NCI-H1417 treated with DMSO at 0.1 percent for 48 hours (cell line): ENCODE data around the gene COX4I1.

Source experiments
- DNase-seq: peaks from one replicate; lab custom pipeline; 2025; lab: John Stamatoyannopoulos, UW

Gene COX4I1

DNA sequence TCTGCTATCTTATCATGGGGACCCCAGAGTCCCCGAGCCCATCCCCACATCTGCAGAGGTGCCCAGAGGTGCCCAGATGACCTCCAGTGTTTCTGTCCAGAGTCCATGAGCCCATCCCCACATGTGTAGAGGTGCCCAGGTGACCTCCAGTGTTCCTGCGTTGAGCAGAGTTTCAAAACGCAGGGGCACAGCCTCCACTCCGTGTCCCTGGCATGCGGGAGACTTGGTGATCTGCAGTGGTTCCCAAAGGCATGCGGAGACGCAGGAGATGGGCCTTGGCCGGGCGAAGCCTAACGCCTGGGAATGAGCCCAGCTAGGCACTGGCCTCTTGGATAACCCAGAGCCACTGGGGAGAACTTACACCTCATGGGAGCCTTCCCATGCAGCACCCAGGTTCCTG is 41.3 kb downstream of the COX4I1 start:
- no peak for DNase-seq

DNA sequence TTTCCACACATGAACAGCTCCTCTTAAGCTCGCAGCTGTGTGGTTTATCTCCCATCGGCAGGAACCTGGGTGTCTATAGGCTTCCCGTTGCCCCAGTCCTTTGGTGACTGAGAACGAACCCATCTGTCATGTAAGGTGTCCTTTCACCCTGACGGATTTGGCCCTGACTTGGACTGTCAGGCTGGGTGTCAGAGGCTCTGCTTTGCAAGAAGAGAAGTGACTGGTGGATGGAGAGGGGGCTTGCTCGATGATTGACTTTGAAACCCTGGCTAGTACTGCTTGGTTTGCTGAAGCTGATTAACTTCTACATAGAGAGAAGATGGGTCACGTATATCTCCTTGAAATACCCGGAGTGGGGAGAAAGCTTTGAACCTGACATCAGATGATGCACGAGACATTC is 42.9 kb downstream of the COX4I1 start:
- no peak for DNase-seq

DNA sequence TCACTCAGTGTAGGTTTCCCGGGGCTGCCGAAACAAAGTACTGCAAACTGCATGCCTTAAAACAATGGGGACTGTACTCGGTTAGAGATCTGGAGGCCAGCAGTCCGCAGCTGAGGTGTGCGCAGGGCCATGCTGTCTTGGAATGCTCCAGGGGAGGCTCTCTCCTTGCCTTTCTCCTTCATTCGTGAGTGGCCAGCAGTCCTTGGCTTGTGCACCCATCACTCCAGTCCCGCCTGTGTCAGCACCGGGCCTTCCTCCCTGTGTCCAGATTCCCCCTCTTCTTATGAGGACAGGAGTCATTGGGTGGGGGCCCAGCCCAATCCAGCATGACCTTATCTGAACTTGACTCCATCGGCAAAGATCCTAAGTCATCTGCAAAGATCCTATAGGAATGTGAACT is 43.4 kb downstream of the COX4I1 start:
- no peak for DNase-seq

DNA sequence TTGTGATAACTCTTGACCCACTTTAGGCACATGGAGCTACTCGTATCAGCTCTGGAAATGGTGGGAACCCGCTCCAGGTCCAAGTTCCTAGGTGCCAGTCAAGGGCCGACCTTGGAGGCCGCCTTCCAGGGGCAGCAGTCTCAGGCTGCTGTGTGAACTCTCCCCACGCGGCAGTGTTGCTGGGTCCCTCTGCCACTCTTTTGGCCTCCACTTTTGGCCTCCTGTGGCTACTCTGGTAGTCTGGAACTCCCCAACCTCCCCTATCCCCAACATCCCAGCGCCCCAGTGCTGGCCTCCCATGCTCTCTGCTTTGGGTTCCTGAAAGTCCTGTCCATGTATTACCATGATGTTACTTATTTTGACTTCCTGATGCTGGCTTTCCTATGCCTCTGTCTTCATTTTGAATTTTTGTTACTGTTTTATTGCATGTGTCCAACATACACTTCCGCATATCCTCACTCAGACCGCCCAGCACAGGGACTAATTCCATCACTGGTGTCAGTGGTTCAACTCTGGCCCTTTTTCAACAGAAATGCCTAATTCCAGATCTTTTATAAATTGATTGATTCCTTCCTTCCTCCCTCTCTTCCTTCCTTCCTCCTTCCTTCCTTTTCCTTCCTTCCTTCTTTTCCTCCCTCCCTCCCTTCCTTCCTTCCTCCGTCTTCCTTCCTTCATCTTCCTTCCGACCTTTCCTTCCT is 44.1 kb downstream of the COX4I1 start:
- no peak for DNase-seq

DNA sequence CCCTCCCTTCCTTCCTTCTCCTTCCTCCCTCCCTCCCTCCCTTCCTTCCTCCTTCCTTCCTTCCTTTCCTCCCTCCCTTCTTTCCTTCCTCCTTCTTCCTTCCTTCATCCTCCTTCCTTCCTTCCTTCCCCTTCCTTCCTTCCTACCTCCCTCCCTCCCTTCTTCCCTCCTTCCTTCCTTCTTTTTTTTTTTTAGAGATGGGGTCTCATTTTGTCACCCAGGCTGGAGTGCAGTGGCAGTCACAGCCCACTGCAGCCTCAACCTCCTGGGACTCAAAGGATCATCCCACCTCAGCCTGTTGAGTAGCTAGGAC is 44.6 kb downstream of the COX4I1 start:
- DNase-seq = no peak

DNA sequence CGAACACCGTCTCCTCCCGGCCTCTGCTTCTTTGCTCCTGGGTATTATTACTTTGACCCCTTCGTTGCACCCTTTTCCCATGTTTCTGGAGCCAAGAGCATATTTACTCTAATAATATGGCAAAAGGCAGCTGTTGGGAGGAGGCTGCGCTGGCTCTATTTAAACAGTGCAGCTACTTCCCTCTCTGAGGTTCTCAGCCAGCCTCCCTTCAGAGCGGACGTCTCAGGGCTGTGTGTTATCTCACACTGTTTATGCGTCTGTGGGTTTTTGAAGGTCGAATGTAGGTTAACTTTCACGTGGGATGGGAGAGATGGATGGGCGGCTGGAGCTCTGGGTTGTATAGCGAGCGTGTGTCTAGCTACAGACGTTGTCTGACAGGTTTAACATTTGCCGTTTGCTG is 45.3 kb downstream of the COX4I1 start:
- DNase-seq = no peak

DNA sequence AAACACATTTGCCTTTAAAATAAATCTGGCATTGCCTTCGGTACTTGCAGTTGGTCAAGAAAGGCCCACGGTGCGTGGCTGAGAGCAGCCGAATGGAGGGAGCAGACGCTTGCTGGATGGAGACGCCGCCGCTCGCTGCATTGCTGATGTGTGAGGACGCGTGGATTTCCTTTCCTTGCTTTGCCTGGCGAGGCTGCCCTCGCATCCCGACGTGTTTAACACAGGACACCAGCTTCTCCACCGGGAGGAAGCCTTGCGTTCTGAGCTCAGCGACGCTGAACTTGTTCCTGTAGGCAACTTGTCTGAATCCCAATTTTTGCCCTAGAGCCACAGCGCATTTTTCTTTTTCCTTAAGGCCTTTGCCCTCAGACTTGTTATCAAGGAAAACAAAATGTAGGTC is 45.8 kb downstream of the COX4I1 start:
- no peak for DNase-seq

DNA sequence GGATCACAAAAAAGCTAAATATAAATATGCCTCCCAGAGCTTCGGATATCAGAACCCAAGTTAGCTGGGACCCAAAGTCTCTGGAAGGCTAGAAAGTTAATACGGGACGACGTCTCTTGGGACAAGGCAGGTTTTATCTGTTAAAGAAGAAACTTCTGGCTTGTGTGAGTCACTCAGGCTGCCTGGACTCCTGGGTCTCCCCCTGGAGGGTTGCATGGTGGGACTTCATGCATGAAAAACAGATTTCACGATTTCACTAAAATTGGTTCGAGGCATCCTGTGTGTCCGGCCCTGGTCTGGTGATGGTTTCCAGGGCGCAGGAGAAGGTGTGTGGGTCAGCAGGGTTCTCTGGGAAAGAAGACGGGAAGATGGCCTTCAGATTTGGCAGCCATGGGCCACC is 47.0 kb downstream of the COX4I1 start:
- no peak for DNase-seq

DNA sequence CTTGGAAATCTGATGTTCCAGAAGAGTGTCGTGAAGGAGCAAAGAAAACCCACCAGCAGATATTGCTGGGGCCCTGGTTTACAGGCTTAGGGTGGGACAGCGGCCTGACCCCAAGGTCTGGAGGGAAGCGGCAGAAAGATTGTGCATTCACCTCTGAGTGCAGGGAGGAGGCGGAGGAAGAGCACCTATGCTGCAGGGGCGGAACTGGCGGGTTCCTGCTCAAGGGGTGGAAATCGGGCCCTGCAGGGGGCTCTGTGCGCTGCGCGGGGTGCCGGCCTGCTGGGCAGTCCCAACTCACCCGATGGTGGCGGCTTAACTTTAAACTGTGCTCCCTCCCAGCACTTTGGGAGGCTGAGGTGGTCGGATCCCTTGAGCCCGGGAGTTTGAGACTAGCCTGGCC is 47.5 kb downstream of the COX4I1 start:
- no peak for DNase-seq

DNA sequence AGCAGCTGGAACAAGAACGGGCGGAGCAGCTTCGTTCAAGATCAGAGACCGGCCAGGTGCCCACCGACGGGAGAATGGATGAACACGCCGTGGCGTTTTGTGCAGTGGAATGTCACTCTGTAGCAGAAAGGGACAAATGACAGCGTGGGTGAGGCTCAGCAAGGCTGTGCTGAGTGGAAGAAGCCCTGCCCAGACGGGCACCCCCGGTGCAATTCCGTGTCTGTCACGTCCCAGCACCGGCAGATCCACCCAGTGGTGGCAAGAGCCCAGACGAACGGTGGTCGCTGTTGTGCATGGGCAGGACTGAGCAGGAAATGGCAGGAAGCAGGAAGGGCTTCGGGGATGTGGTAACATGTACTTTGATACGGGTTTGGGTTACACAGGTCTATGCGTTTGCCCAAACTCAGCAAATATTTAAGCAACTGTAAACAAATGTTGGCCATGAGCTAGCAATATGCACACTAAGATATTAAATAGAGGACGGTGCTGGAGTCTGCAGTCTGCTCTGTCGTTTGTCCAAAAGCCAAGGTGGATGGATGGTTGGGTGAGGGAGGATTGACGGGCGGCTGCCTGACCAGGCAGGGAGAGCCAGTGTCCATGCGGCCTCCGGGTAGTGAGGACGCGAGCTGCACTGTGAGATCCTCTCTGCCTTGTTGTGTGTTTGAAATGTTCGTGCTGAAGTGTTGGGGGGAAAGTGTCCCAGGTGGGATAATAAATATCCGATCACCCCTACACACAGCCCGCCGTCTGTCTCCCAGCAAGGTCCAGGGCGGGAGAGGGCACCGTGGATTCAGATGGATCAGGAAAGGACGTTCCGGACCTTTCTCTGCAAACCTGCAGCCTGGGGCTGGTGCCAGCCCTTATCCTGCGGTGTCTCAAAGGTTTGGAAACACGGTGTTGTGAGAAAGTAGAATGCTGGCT is 48.4 kb downstream of the COX4I1 start:
- no peak for DNase-seq

DNA sequence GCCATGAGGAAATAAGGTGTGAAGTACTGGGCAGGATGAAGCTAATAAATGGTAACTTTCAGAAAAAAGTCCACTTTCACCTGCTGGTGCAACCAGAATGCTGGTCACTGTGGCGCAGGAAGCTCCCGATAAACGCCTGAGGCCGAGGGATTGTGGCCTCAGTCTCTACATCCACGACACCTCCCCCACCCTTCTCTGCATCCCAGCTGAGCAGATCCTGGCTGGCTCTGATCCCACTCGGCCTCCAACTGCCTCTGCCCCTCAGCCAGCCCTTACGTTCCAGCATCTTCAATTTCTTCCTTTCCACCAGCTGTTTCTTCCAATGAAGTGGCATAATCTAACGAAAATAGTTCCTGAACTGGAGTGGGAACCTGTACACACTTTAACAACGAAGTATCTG is 49.5 kb downstream of the COX4I1 start:
- no peak for DNase-seq

DNA sequence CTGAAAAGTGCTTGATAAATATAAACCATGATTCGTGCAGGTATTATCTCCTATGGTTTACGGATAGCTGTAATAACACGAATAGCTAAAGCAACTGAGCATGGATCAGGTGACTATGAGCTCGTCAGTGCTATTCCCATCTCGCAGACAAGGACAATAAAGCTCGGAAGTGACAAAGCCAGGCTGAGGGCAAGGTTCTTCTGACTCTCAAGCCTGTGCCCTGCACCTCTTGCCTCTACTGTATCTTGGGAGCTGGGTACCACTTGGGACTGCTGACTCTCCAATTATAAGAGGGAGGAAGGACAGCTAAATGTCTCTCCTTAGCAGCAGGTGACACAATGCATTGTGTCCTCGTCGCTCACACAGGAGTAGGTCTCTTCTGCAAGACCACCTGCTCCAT is 49.9 kb downstream of the COX4I1 start:
- DNase-seq = no peak

DNA sequence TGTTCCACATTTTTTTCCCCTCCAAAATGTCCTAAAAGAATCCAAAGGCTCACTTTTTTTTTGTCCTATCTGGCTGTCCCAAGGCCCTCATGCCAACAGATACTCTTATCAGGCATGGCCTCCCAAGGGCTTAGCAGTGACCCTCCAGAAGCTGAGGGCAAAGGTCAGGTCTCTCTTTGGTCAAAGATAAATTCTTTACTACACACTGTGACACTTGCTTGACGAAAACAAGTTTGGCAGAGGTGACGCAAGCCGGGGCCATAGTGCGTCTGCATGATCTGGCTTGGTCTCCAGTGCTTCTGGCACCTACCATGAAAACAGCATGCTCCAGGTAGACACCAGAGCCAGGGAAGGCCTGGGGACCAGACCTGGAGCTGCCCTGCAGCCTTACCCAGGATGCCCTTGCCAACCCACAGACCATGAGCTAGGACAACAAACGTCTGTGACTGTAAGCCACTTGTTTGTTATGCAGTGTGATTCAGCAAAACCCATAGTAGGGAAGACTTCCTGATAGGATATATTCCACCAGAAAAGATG is 50.9 kb downstream of the COX4I1 start:
- DNase-seq = no peak

DNA sequence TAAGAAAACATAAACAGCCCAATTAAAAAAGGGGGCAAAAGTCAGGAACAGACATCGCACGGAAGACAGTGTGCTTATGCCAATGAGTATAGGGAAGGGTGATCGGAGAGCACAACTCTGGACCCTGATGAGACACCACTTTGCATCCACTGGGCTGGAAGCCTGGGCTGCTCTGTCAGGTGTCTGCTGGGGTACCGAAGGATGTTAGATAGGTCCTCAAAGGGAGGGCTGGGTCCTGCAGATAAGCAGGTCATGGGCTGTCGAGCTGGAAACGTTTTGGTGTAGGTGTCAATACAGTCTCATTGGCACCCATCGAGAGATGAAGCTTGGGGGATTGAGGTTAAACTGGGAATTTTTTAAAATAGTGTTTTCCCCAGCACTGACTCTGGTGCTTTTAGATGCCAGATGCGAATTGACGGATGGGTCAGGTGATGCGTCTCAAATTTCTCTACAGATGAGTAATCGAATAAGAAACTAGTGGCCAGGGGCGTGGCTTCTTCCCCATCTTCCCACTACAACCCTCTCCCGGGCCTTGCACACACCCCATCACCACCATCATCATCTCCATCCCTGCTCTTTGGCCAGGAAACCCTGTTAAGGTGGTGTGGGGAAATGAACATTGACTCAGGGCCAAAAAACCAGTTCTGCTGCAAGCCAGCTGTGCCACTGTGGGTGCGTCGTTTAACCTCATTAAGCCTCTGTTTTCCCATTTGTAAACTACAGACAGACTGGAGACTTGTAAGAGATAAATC is 51.7 kb downstream of the COX4I1 start:
- no peak for DNase-seq

DNA sequence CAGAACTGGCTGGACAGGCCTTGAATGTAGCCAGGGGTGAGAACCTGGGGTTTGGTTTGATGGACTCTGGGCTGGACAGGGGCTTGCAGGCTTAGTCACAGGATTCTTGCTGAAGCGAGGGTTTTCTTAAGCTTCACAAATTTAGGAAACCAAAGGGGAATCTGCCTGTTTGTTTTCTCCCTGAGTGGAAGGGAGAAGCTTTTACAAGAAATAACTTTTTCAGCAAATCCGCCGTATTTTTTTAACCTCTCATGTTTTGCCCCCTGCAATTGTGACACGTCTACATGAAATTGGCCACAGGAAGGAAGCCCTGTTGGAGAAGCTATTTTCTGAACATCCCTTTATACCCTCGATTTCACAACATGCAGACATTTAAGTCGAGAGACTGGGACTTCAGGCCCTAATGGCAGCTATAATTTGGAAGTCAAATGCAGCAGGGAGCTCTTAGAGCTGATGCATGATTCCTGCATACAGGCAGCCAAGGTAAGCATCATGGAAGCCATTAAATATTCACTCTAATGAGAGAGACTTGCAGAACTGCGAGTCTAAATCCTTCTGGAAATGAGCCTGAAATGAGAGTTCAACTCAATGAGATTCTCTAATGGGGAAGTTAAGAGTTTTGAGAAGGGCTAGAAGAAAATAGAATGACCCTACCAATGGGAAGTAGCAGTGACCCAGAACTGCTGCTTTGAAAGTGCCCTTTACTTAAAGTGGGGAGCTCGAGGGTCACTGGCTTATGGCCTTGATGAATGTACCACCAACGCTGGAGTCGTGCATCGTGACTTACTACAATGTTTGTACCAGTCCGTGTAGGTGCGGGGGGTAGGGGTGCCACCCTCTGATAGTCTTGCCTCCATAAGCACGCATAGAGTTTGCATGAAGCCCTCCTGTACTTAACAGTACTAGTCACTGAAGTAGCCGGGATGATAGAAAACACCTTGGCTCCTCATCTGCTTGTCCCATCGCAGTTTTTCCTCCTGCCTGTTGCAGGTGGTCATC is 54.4 kb downstream of the COX4I1 start:
- DNase-seq = no peak

DNA sequence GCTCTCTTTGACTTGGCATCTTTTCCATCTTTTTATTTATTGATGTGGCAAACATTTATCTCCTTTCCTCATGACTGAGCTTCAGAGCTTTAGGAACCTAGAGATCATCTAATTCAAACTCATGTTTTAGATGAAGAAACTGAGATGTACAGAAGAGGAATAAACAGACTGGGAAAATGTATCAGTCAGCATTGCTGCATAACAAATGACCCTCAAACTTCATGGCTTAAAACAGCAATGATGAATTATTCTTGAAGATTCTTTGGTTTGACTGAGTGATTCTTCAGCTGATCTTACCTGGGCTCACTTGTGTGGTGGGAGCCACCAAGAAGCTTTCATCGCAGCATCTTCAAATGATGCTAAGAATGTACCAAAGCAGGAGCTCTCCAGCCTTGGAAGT is 55.4 kb downstream of the COX4I1 start:
- DNase-seq = no peak

DNA sequence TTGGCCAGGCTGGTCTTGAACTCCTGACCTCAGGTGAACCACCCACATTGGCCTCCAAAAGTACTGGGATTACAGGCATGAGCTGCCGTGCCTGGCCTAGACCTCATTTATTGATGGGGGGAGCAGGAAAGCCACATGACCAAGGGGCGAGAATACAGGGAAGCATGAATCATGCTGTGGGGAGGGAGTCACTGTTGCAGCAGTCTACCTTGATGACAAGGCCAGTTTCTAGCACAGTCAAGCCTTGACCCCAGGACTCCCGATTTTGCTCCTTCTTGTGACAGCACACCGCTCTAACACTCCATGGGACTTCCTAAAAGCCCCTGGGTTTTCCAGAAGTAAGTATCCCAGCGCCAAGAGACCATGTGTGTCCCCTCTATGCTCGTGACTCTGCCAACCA is 56.6 kb downstream of the COX4I1 start:
- DNase-seq = no peak

DNA sequence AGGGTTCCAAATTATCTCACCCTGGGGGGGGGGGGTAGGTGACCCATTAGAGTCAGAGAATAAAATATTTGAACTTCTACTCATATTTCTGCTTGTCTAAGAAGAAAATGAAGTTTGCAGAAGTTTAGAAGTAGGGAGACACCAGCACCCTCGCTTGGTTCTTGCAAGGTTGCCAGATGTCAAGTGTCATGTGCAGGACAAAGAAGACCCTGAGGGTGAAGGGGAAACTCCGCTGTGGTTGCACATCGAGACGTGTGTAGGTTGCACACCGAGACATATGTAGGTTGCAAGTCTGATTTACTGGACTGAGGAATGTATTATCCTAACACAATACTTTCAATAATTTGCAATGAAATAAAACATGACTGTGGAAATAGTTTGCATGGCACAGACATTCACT is 57.1 kb downstream of the COX4I1 start:
- DNase-seq = no peak
